Neuronal stem cell (in vitro differentiated cells): Measurements from ENCODE around the gene OAS3.

ENCODE experiments used
- DNase-seq: peaks from one replicate; pipeline ENCODE4 v3.0.0-alpha.2; 2013; ENCODE audit warnings: low spot score
- H2AFZ ChIP-seq: one replicate; pipeline ENCODE4 v1.6.1; 2013; ENCODE audit warnings: mild to moderate bottlenecking, low read length, inconsistent platforms
- H2AK5ac ChIP-seq: 2 replicates; pipeline ENCODE4 v1.6.1; 2013; ENCODE audit warnings: low read depth, mild to moderate bottlenecking, inconsistent platforms, low read length, moderate library complexity, mixed read lengths
- H2BK120ac ChIP-seq: 2 replicates; pipeline ENCODE4 v1.6.1; 2013; ENCODE audit warnings: low read depth, mild to moderate bottlenecking, inconsistent platforms, low read length, moderate library complexity, mixed read lengths
- H2BK12ac ChIP-seq: one replicate; pipeline ENCODE4 v1.6.1; 2013; ENCODE audit warnings: low read length, inconsistent platforms
- H2BK15ac ChIP-seq: 2 replicates; pipeline ENCODE4 v1.6.1; 2013; ENCODE audit warnings: mild to moderate bottlenecking, low read length, inconsistent platforms, mixed read lengths
- H2BK5ac ChIP-seq: one replicate; pipeline ENCODE4 v1.6.1; 2013; ENCODE audit warnings: inconsistent platforms, mild to moderate bottlenecking, low read length, moderate library complexity
- H3K14ac ChIP-seq: one replicate; pipeline ENCODE4 v1.6.1; 2013; ENCODE audit warnings: low read length, inconsistent platforms
- H3K18ac ChIP-seq: 2 replicates; pipeline ENCODE4 v1.6.1; 2013; ENCODE audit warnings: low read length, inconsistent platforms
- H3K23ac ChIP-seq: 2 replicates; pipeline ENCODE4 v1.6.1; 2013; ENCODE audit warnings: low read depth, mild to moderate bottlenecking, mixed read lengths, low read length, inconsistent platforms; ENCODE audit not compliant: poor library complexity
- H3K27ac ChIP-seq: replicated peaks from 3 replicates; pipeline ENCODE4 v1.5.1; 2013; ENCODE audit warnings: low read length, inconsistent platforms
- H3K27me3 ChIP-seq, 3 experiments: 2 replicates each; pipeline ENCODE4 v1.6.1; 2013; ENCODE audit warnings: low read length in 3 of 3, mild to moderate bottlenecking in 2 of 3, inconsistent platforms in 1 of 3, low read depth in 1 of 3, mixed read lengths in 1 of 3, moderate library complexity in 1 of 3; ENCODE audit not compliant: control insufficient read depth in 3 of 3, insufficient read depth in 3 of 3
- H3K36me3 ChIP-seq, 2 donors: replicated peaks in 1 of 2; 2 replicates each; pipeline ENCODE4 v1.6.1; 2013; ENCODE audit warnings: low read length in 2 of 2; ENCODE audit not compliant: control insufficient read depth in 2 of 2, insufficient read depth in 2 of 2
- H3K4ac ChIP-seq: 2 replicates; pipeline ENCODE4 v1.6.1; 2013; ENCODE audit warnings: inconsistent platforms, mild to moderate bottlenecking, low read length, moderate library complexity
- H3K4me1 ChIP-seq, 2 donors: 1 replicate in 1 of 2; 2 replicates in 1 of 2; pipeline ENCODE4 v1.6.1; 2013; ENCODE audit warnings: low read length in 2 of 2, low read depth in 1 of 2; ENCODE audit not compliant: control insufficient read depth in 2 of 2, insufficient read depth in 1 of 2
- H3K4me2 ChIP-seq: one replicate; pipeline ENCODE4 v1.6.1; 2013; ENCODE audit warnings: mild to moderate bottlenecking, low read length, inconsistent platforms; ENCODE audit not compliant: insufficient read depth, poor library complexity, severe bottlenecking
- H3K4me3 ChIP-seq, 2 donors: 2 replicates each; pipeline ENCODE4 v1.5.1; 2013; ENCODE audit warnings: low read length in 2 of 2, mild to moderate bottlenecking in 2 of 2, inconsistent platforms in 1 of 2, moderate library complexity in 1 of 2
- H3K79me1 ChIP-seq: one replicate; pipeline ENCODE4 v1.6.1; 2013; ENCODE audit warnings: low read depth, mild to moderate bottlenecking, inconsistent platforms, low read length, moderate library complexity
- H3K9ac ChIP-seq: one replicate; pipeline ENCODE4 v1.6.1; 2013; ENCODE audit warnings: mild to moderate bottlenecking, low read depth, low read length, inconsistent platforms; ENCODE audit not compliant: poor library complexity
- H3K9me3 ChIP-seq, 2 donors: replicated peaks in 1 of 2; 2 replicates each; pipeline versions ENCODE3 to v1.6.1; 2013; ENCODE audit warnings: low read length in 2 of 2, mild to moderate bottlenecking in 2 of 2, inconsistent platforms in 1 of 2, low read depth in 1 of 2, mixed read lengths in 1 of 2, moderate library complexity in 1 of 2; ENCODE audit not compliant: control insufficient read depth in 2 of 2, insufficient read depth in 1 of 2
- H4K8ac ChIP-seq: one replicate; pipeline ENCODE4 v1.6.1; 2013; ENCODE audit warnings: low read depth, mild to moderate bottlenecking, inconsistent platforms, low read length, moderate library complexity
- H4K91ac ChIP-seq: one replicate; pipeline ENCODE4 v1.6.1; 2013; ENCODE audit warnings: low read length, low read depth, mild to moderate bottlenecking, inconsistent platforms; ENCODE audit not compliant: poor library complexity
- WGBS, 2 donors: extraction: QIAGEN DNeasy Blood & Tissue Kit; methylation state at CpG; one replicate each; pipeline ENCODE4 v1.1.7; 2013; ENCODE audit warnings: missing lambda C conversion rate in 2 of 2, mixed read lengths in 1 of 2; ENCODE audit not compliant: insufficient read length in 2 of 2, insufficient replicate concordance in 1 of 2; ENCODE audit errors: extremely low coverage in 2 of 2; 5-methylcytosine and 5-hydroxymethylcytosine counted together

OAS3 gene

DNA sequence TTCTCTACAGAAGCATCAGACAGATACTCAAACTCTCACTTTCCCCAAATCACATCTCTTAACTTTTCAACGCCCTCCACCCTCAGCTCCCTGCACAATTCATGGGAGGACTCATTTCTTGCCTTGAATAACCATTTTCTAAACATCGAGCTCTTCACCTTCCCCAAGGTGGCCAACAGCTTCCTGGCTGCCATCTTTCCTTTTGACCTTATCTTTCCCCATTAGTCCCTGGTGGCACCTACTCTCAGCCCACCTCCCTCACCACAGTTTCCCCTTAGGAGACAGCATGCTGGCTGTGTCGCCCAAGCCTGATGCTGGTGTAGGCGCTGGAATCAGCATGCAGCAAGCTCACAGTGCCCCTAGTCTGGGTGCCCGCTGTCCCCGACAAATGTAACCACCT lies 39.9 kb upstream of the OAS3 start:
- H3K4me3 ChIP-seq, result no peak overlapping the region

DNA sequence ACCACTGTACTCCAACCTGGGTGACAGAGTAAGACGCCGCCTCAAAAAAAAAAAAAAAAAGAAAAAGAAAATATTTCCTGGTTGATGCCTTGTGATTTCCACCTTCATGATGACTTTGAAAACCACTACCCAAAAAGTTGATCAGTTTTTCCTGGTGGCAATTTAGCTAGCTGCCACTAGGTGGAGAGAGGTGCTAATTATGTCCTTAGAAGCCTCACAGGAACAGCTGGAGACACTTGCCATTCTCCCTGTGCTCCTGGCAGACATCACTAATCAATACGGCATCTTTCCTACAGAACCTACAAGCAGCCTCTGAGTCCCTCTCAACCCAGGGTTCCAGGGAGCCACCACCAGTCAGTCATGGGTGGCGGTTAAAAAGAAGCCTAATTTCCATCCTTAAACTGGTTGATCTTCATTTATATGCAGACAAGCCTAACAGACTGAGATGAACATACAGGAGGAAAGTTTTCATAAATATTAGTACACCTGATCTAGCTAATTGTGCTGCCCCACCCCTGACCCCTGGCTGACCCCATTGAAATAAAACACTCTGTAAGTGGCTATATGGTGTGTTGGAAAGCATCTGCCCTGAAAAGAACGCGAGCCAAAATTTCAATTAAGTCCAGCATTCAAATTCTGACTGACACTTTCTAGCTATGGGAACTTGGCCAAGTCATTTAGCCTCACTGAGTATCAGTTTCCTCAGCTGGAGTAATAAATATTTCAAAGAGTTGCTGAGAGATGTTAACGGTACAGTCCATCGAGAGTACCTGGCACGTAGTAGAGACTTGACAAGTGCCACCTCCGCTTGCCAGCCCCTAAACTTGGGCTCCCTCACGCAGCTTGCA lies 37.8 kb upstream of the OAS3 start:
- Histone ChIP-seq H4K91ac (no peak overlapping the region), H3K4me1 (no peaks in the 10 kb centered on the region), H3K23ac (no peak overlapping the region), H2BK120ac (no peak overlapping the region), H2BK5ac (no peak overlapping the region), H3K27me3 (no peaks in the 10 kb centered on the region), H3K4ac (no peak overlapping the region), H3K9me3 (no peaks in the 10 kb centered on the region), H3K79me1 (no peaks in the 10 kb centered on the region), H3K9ac (no peak overlapping the region), H2AK5ac (no peak overlapping the region), H4K8ac (no peak overlapping the region), H3K27ac (no peak overlapping the region), H3K14ac (no peak overlapping the region), H3K4me2 (no peak overlapping the region), H3K36me3 (no peaks in the 10 kb centered on the region), H2BK12ac (no peak overlapping the region), H3K18ac (no peak overlapping the region), H2AFZ (no peak overlapping the region), H3K4me3 (no peak overlapping the region), H2BK15ac (no peak overlapping the region)
- peak; percentile 4 for DNase-seq
- WGBS, 2 donors, result no CpG with 5 or more reads among the region's 11 CpGs

More for the DNA sequence above, 39.9 kb upstream of the OAS3 start:
- H2BK12ac ChIP-seq, result no peak overlapping the region
- H4K8ac ChIP-seq, result no peak overlapping the region
- no peak overlapping the region for H2BK15ac ChIP-seq
- H3K36me3 ChIP-seq, result no peaks in the 10 kb centered on the region
- no peak overlapping the region for H2BK120ac ChIP-seq
- H3K14ac ChIP-seq, result no peak overlapping the region
- H3K18ac ChIP-seq, result peak overlapping the region; percentile 15
- WGBS, 2 donors, result 100% methylated on average over 1 of the region's 6 CpGs; no CpG with 5 or more reads in 1 of the 2 donors
- H3K4me1 ChIP-seq, result no peaks in the 10 kb centered on the region
- H2AK5ac ChIP-seq, result peak overlapping the region; percentile 11
- H2BK5ac ChIP-seq, result no peak overlapping the region
- no peak overlapping the region for H3K4me2 ChIP-seq
- DNase-seq, result no peak
- H3K23ac ChIP-seq, result peak overlapping the region; percentile 2
- H4K91ac ChIP-seq, result no peak overlapping the region
- no peak overlapping the region for H3K9ac ChIP-seq
- H3K27me3 ChIP-seq, result no peaks in the 10 kb centered on the region
- H3K79me1 ChIP-seq, result no peaks in the 10 kb centered on the region
- H3K9me3 ChIP-seq, result no peaks in the 10 kb centered on the region
- no peak overlapping the region for H2AFZ ChIP-seq
- no peak overlapping the region for H3K4ac ChIP-seq
- H3K27ac ChIP-seq, result no peak overlapping the region

DNA sequence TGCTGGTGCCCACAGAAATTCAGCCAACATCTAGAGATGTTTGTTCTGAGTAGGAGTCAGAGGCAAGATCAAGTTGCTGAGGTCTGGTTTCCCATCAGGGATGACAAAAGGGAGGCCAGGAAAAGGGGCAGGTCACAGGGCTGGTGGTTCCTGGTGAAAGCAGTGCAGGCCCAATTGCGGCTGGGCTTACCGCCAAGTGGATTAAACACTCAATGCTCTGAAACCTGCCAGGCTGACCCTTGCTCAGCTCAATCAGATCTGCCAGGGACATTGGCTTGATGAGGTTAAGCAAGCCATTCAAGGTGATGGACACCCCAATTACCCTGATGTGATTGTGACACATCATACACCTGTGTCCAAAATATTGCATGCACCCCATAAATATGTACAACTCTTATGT lies 37.0 kb upstream of the OAS3 start:
- Histone ChIP-seq H2BK12ac (no peak overlapping the region), H2BK120ac (no peak overlapping the region), H3K4ac (no peak overlapping the region), H3K27me3 (no peaks in the 10 kb centered on the region), H4K91ac (no peak overlapping the region), H3K4me3 (no peak overlapping the region), H3K9me3 (no peaks in the 10 kb centered on the region), H3K18ac (no peak overlapping the region), H2BK15ac (no peak overlapping the region), H3K4me1 (no peaks in the 10 kb centered on the region), H2BK5ac (no peak overlapping the region), H2AFZ (no peak overlapping the region), H3K79me1 (no peaks in the 10 kb centered on the region), H4K8ac (no peak overlapping the region), H3K14ac (no peak overlapping the region), H3K23ac (no peak overlapping the region), H2AK5ac (no peak overlapping the region), H3K27ac (no peak overlapping the region), H3K4me2 (no peak overlapping the region), H3K9ac (no peak overlapping the region), H3K36me3 (no peaks in the 10 kb centered on the region)
- WGBS, 2 donors, result no CpG with 5 or more reads among the region's 2 CpGs
- DNase-seq, result no peak

DNA sequence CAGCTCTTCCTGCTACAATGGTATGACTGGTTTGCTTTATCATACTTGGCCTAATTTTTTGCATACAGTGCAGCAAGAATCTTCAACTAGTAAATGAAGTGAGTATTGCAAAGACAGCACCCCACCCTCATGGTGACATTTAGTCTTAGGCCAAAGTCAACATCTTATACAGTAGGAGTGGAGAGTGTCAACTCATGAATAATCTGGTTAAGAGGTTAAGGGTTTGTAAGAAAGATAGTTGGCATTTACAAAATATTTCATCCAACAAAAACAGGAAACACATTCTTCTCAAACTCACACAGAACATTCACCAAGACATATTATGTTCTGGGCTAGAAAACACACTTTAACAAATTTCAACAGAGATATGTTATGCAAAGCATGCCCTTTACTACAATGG lies 33.7 kb upstream of the OAS3 start:
- peaks cover 0 to 3% of the 10 kb centered on the region in 2 donors for H3K4me1 ChIP-seq
- H3K27ac ChIP-seq, result no peak overlapping the region

More for the DNA sequence above, 33.7 kb upstream of the OAS3 start:
- Histone ChIP-seq H3K27me3 (no peaks in the 10 kb centered on the region), H3K9ac (no peak overlapping the region), H2BK5ac (no peak overlapping the region), H3K9me3 (no peaks in the 10 kb centered on the region), H3K4ac (no peak overlapping the region), H2AFZ (no peak overlapping the region), H4K91ac (no peak overlapping the region), H2BK15ac (no peak overlapping the region), H3K14ac (no peak overlapping the region), H3K79me1 (no peaks in the 10 kb centered on the region), H2AK5ac (no peak overlapping the region), H2BK120ac (no peak overlapping the region), H3K36me3 (no peaks in the 10 kb centered on the region), H2BK12ac (no peak overlapping the region), H3K4me2 (no peak overlapping the region), H3K18ac (no peak overlapping the region), H3K4me3 (no peak overlapping the region), H4K8ac (no peak overlapping the region), H3K23ac (no peak overlapping the region)
- DNase-seq, result no peak
